SK-N-SH (cell line): Measurements from ENCODE around the gene MAD1L1. TPM values are rescaled to one million over a fixed set of nuclear protein-coding genes. Genes with fewer than 3 reads are reported as not detected.

ENCODE experiments used
- CTCF ChIA-PET: fragments of 300-600, 350-600 bp; formaldehyde crosslinking; extraction: SDS; loops from one replicate; lab custom pipeline; 2021; lab: Yijun Ruan, JAX
- POLR2A ChIA-PET: fragments of 350-600 bp; sonication (Branson Sonifier 250); formaldehyde crosslinking; extraction: SDS; loops from one replicate; lab custom pipeline; 2020; ENCODE audit warnings: antibody characterized with exemption, inconsistent platforms; lab: Yijun Ruan, JAX
- DNase-seq: peaks from one replicate; pipeline ENCODE4 v3.0.0; 2012
- H2AFZ ChIP-seq: fragments of 200-600 bp; sonication (generic); 2 replicates; pipeline ENCODE4 v1.8.1; 2016; ENCODE audit warnings: antibody characterized with exemption, mild to moderate bottlenecking, low read depth
- H3F3A ChIP-seq: fragments of 200-600 bp; sonication (generic); replicated peaks from 2 replicates; pipeline ENCODE3; 2016; ENCODE audit warnings: antibody characterized with exemption, mild to moderate bottlenecking; ENCODE audit not compliant: insufficient read depth
- H3K27ac ChIP-seq, 2 experiments: fragments of 200-500 bp in 1 of 2; fragments of 200-600 bp in 1 of 2; sonication (Bioruptor generic) in 1 of 2; sonication (generic), shearing (Covaris generic) in 1 of 2; 2 replicates each; pipeline versions ENCODE4 v1.5.1 to v1.6.1; 2014 to 2016; ENCODE audit warnings: low read depth in 2 of 2, inconsistent platforms in 1 of 2, low read length in 1 of 2, mild to moderate bottlenecking in 1 of 2, mixed read lengths in 1 of 2
- H3K27me3 ChIP-seq: fragments of 200-600 bp; sonication (generic), shearing (Covaris generic); 2 replicates; pipeline ENCODE4 v1.6.1; 2016; ENCODE audit warnings: mixed run types; ENCODE audit not compliant: insufficient read depth
- H3K36me3 ChIP-seq, 2 experiments: fragments of 200-500 bp in 1 of 2; fragments of 200-600 bp in 1 of 2; sonication (Bioruptor generic) in 1 of 2; sonication (generic) in 1 of 2; replicated peaks in 1 of 2; 2 replicates each; pipeline versions ENCODE3 to v1.5.1; 2014 to 2016; ENCODE audit warnings: low read length in 1 of 2, mild to moderate bottlenecking in 1 of 2; ENCODE audit not compliant: insufficient read depth in 2 of 2, control insufficient read depth in 1 of 2
- H3K4me1 ChIP-seq, 2 experiments: fragments of 200-500 bp in 1 of 2; fragments of 200-600 bp in 1 of 2; sonication (Bioruptor generic) in 1 of 2; sonication (generic), shearing (Covaris generic) in 1 of 2; 2 replicates each; pipeline versions ENCODE4 v1.5.1 to v1.6.1; 2014 to 2016; ENCODE audit warnings: low read depth in 1 of 2, low read length in 1 of 2, mixed run types in 1 of 2; ENCODE audit not compliant: insufficient read depth in 2 of 2, control insufficient read depth in 1 of 2
- H3K4me2 ChIP-seq: fragments of 200-600 bp; sonication (generic), shearing (Covaris generic); 2 replicates; pipeline ENCODE4 v1.6.1; 2017; ENCODE audit warnings: mixed run types
- H3K4me3 ChIP-seq, 2 experiments: fragments of 200-500 bp in 1 of 2; fragments of 200-600 bp in 1 of 2; sonication (Bioruptor generic) in 1 of 2; sonication (generic), shearing (Covaris generic) in 1 of 2; 2 replicates each; pipeline versions ENCODE4 v1.5.1 to v1.8.1; 2014 to 2016; ENCODE audit warnings: low read depth in 2 of 2, inconsistent platforms in 1 of 2, low read length in 1 of 2, mild to moderate bottlenecking in 1 of 2, mixed read lengths in 1 of 2, moderate library complexity in 1 of 2
- H3K79me2 ChIP-seq: fragments of 200-600 bp; sonication (generic); 2 replicates; pipeline ENCODE4 v1.8.1; 2017; ENCODE audit warnings: mild to moderate bottlenecking; ENCODE audit not compliant: insufficient read depth
- H3K9ac ChIP-seq: fragments of 200-600 bp; sonication (generic); 2 replicates; pipeline ENCODE4 v1.6.1; 2017; ENCODE audit warnings: mixed run types
- H3K9me2 ChIP-seq: fragments of 200-600 bp; sonication (generic); 2 replicates; pipeline ENCODE4 v1.6.1; 2017; ENCODE audit warnings: mixed run types
- H3K9me3 ChIP-seq: fragments of 200-600 bp; sonication (generic); 2 replicates; pipeline ENCODE4 v1.6.1; 2017; ENCODE audit warnings: mixed run types, mild to moderate bottlenecking, moderate library complexity
- H4K20me1 ChIP-seq: fragments of 200-600 bp; sonication (generic); 2 replicates; pipeline ENCODE4 v1.6.1; 2017; ENCODE audit warnings: mild to moderate bottlenecking, mixed run types; ENCODE audit not compliant: insufficient read depth
- ELF1 ChIP-seq: IDR thresholded peaks from 2 replicates; pipeline ENCODE4 v1.4.0; 2012
- EP300 ChIP-seq, 2 experiments: IDR thresholded peaks; 2 replicates each; pipeline versions ENCODE4 v1.4.0 to v1.6.1; 2012; ENCODE audit warnings: borderline replicate concordance in 1 of 2, low read depth in 1 of 2, low read length in 1 of 2
- EZH2phosphoT487 ChIP-seq: fragments of 200-600 bp; sonication (generic); IDR thresholded peaks from 2 replicates; pipeline ENCODE4 v1.6.1; 2017; ENCODE audit warnings: low read depth, mixed run types, mild to moderate bottlenecking, antibody characterized with exemption, moderate library complexity, borderline replicate concordance
- FOSL2 ChIP-seq: IDR thresholded peaks from 2 replicates; pipeline ENCODE4 v1.4.0; 2012; ENCODE audit warnings: low read depth, mild to moderate bottlenecking, moderate library complexity, borderline replicate concordance
- FOXM1 ChIP-seq: IDR thresholded peaks from 2 replicates; pipeline ENCODE4 v1.4.0; 2012; ENCODE audit warnings: low read depth, mild to moderate bottlenecking
- GABPA ChIP-seq: IDR thresholded peaks from 2 replicates; pipeline ENCODE4 v1.4.0; 2012; ENCODE audit warnings: low read depth, mild to moderate bottlenecking
- GATA2 ChIP-seq: sonication (generic); formaldehyde crosslinking; IDR thresholded peaks from 2 replicates; pipeline ENCODE4 v1.5.0; 2020; ENCODE audit warnings: mild to moderate bottlenecking, missing genetic modification reagents
- MXI1 ChIP-seq: IDR thresholded peaks from 2 replicates; pipeline ENCODE4 v1.6.1; 2012; ENCODE audit warnings: mild to moderate bottlenecking, low read depth, low read length, improper control_type of control experiment
- NRF1 ChIP-seq: IDR thresholded peaks from 2 replicates; pipeline ENCODE4 v1.6.1; 2012; ENCODE audit warnings: low read depth, mild to moderate bottlenecking, low read length
- RAD21 ChIP-seq: IDR thresholded peaks from 2 replicates; pipeline ENCODE4 v1.6.1; 2012; ENCODE audit warnings: mild to moderate bottlenecking, low read length
- RCOR1 ChIP-seq: fragments of 150-350 bp; IDR thresholded peaks from 2 replicates; pipeline ENCODE4 v1.6.1; 2017; ENCODE audit warnings: antibody characterized with exemption, low read length
- RFX5 ChIP-seq: IDR thresholded peaks from 2 replicates; pipeline ENCODE4 v1.6.1; 2012; ENCODE audit warnings: mild to moderate bottlenecking, improper control_type of control experiment, low read length
- RXRA ChIP-seq: IDR thresholded peaks from 2 replicates; pipeline ENCODE4 v1.4.0; 2012; ENCODE audit warnings: low read depth, mild to moderate bottlenecking, borderline replicate concordance
- SIN3A ChIP-seq: IDR thresholded peaks from 2 replicates; pipeline ENCODE4 v1.6.1; 2012; ENCODE audit warnings: low read depth, mild to moderate bottlenecking, low read length, moderate library complexity, borderline replicate concordance
- TAF1 ChIP-seq: IDR thresholded peaks from 2 replicates; pipeline ENCODE4 v1.6.1; 2012; ENCODE audit warnings: low read depth, mild to moderate bottlenecking, low read length, moderate library complexity, borderline replicate concordance
- TCF12 ChIP-seq: IDR thresholded peaks from 2 replicates; pipeline ENCODE4 v1.4.0; 2012
- TEAD4 ChIP-seq: IDR thresholded peaks from 2 replicates; pipeline ENCODE4 v1.4.0; 2012; ENCODE audit warnings: mild to moderate bottlenecking, borderline replicate concordance; ENCODE audit not compliant: insufficient read depth
- YY1 ChIP-seq: IDR thresholded peaks from 2 replicates; pipeline ENCODE4 v1.4.0; 2012; ENCODE audit warnings: low read depth, mild to moderate bottlenecking
- WGBS: methylation state at CpG from one replicate; pipeline ENCODE4 v1.1.6; 2017; ENCODE audit warnings: low lambda C conversion rate; 5-methylcytosine and 5-hydroxymethylcytosine counted together
- polyA plus RNA-seq, 3 experiments: library from polyadenylated mRNA; depleted of rRNA; stranded (reverse); fragments of >200 nt; gene quantifications; 2 replicates each; pipeline ENCODE4 v1.2.3, GENCODE V29; 2012
- TF ChIP-seq, protein P1 (sequence below): fragments of 150-350 bp; IDR thresholded peaks from 2 replicates; pipeline ENCODE4 v1.6.1; 2017; ENCODE audit warnings: antibody characterized with exemption, low read length, low read depth, borderline replicate concordance
- TF ChIP-seq, protein P2 (sequence below): IDR thresholded peaks from 2 replicates; pipeline ENCODE4 v1.4.0; 2012; ENCODE audit warnings: low read depth
- TF ChIP-seq, protein P3 (sequence below): fragments of 200-600 bp; sonication (generic); IDR thresholded peaks from 2 replicates; pipeline ENCODE4 v1.6.1; 2017; ENCODE audit warnings: antibody characterized with exemption, mild to moderate bottlenecking, moderate library complexity

The MAD1L1 gene
- polyA plus RNA-seq, 1 of the 3 experiments (the other 2 are of a cell fraction): 46.2 TPM

DNA sequence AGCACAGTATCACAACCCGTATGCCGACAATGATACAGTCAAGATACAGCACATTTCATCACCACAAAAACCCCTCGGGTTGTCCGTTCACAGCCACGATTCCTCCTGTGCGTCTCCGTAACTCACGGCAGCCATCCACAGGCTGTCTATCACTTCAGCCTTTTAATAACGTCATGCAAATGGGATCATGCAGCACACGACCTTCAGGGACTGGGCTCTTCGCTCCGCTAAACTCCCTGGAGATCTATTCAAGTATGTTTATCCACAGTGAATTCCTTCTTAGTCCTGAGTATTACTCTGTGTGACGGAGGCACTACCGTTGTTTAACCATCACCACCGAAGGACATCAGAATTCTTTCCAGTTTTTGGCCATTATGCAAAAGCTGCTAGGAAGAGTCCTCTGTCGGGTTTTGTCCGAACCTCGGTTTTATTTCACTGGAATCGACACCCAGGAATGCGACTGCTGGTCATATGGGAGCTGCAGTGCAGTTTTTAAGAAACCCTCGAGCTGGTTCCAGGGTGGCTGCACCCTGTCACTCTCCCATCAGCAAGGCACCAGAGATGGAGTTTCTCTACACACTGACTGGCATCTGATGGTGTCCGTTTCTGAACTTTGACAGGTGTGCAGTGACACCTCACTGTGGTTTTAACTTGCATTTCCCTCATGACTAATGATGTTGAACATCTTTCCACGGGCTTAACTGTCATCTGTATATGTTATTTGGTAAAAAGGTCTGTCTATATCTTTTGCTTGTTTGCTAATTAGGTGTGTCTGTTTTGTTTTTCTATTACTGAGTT, 193.6 kb downstream of the MAD1L1 start:
- CTCF ChIA-PET: interaction anchor here (1.0 to 1.9 kb wide), 7 partner anchors 8 to 372 kb away, joined by 3 to 7 read pairs (median 3); no protein-coding TSS in a partner anchor
- no peak overlapping the region for H2AFZ ChIP-seq
- H3K27me3 ChIP-seq: no peaks in the 10 kb centered on the region
- H3K9ac ChIP-seq: no peak overlapping the region
- TF ChIP-seq TEAD4: no peak
- TF ChIP-seq NRF1: no peak
- TF ChIP-seq GATA2 (CRISPR knock-in tag): no peak
- no peak overlapping the region for H3K4me2 ChIP-seq
- no peaks in the 10 kb centered on the region for H4K20me1 ChIP-seq
- peaks cover 0 to 7% of the 10 kb centered on the region in 2 experiments for H3K36me3 ChIP-seq
- POLR2A ChIA-PET: interaction anchor here (0.8 kb wide), 1 partner anchor 9 kb away, joined by 3 read pairs; no protein-coding TSS in a partner anchor
- peak; percentile 26 for DNase-seq
- H3K27ac ChIP-seq: no peak overlapping the region
- no peaks in the 10 kb centered on the region for H3F3A ChIP-seq
- H3K4me1 ChIP-seq: no peaks in the 10 kb centered on the region; a peak in 1 of 4 replicates
- no peaks in the 10 kb centered on the region for H3K9me2 ChIP-seq
- no peak overlapping the region for H3K4me3 ChIP-seq
- 91% methylated on average over 23 of the region's 23 CpGs for WGBS
- H3K79me2 ChIP-seq: no peaks in the 10 kb centered on the region
- H3K9me3 ChIP-seq: no peaks in the 10 kb centered on the region

DNA sequence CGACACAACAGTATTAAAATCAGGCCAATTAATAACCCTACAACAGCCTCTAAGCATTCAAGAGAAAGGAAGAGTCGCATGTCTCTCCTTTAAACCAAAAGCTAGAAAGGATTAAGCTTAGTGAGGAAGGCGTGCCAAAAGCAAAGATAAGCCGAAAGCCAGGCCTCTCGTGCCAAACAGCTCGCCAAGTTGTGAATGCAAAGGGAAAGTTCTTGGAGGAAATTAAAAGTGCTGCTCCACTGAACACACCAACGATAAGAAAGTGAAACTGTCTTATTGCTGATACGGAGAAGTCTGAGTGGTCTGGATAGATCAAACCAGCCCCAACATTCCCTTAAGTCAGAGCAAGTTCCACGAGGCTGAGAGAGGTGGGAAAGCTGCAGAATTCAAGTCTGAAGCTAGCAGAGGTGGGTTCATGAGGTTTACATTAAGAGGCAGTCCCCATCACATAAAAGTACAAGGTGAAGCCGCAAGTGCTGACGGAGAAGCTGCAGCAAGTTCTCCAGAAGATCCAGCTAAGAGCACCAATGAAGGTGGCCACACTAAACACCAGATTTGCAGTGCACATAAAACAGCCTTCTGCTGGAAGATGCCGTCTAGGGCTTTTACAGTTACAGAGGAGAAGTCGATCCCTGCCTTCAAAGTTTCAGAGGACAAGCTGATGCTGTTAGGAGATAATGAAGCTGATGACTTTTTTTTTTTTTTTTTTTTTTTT, 194.8 kb downstream of the MAD1L1 start:
- no peaks in the 10 kb centered on the region for H3K27me3 ChIP-seq
- no peak overlapping the region for H3K4me2 ChIP-seq
- no peaks in the 10 kb centered on the region for H3K9me3 ChIP-seq
- no peaks in the 10 kb centered on the region for H3K9me2 ChIP-seq
- H4K20me1 ChIP-seq: no peaks in the 10 kb centered on the region
- H3K4me1 ChIP-seq: peaks cover 0 to 3% of the 10 kb centered on the region in 2 experiments; a peak in 1 of 4 replicates
- H3K79me2 ChIP-seq: no peaks in the 10 kb centered on the region
- ChIA-PET POLR2A (no interaction called here), CTCF (interaction anchor here (1.0 to 1.9 kb wide), 6 partner anchors 9 to 28 kb away, joined by 3 to 6 read pairs (median 3); no protein-coding TSS in a partner anchor)
- H3K4me3 ChIP-seq: no peak overlapping the region
- no peak overlapping the region for H3K27ac ChIP-seq
- WGBS: 91% methylated on average over 13 of the region's 13 CpGs
- peaks cover 0 to 7% of the 10 kb centered on the region in 2 experiments for H3K36me3 ChIP-seq
- H3K9ac ChIP-seq: no peak overlapping the region
- no peak overlapping the region for H2AFZ ChIP-seq
- TF ChIP-seq GABPA (no peak), FOXM1 (no peak), YY1 (no peak), RCOR1 (no peak), TCF12 (no peak), MXI1 (no peak), RFX5 (no peak), TAF1 (no peak), RAD21 (no peak), EP300 (IDR thresholded peaks at IDR 0.05; ENCODE audit: borderline replicate concordance in 1 of 2, low read depth in 1 of 2, low read length in 1 of 2) (no peak), GATA2 (CRISPR knock-in tag) (no peak), SIN3A (no peak), NRF1 (no peak), RXRA (no peak), FOSL2 (no peak), EZH2phosphoT487 (no peak), ELF1 (no peak)
- TF ChIP-seq, protein P1, sequence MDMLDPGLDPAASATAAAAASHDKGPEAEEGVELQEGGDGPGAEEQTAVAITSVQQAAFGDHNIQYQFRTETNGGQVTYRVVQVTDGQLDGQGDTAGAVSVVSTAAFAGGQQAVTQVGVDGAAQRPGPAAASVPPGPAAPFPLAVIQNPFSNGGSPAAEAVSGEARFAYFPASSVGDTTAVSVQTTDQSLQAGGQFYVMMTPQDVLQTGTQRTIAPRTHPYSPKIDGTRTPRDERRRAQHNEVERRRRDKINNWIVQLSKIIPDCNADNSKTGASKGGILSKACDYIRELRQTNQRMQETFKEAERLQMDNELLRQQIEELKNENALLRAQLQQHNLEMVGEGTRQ: no peak
- TF ChIP-seq, protein P2, sequence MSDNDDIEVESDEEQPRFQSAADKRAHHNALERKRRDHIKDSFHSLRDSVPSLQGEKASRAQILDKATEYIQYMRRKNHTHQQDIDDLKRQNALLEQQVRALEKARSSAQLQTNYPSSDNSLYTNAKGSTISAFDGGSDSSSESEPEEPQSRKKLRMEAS: no peak
- TF ChIP-seq, protein P3, sequence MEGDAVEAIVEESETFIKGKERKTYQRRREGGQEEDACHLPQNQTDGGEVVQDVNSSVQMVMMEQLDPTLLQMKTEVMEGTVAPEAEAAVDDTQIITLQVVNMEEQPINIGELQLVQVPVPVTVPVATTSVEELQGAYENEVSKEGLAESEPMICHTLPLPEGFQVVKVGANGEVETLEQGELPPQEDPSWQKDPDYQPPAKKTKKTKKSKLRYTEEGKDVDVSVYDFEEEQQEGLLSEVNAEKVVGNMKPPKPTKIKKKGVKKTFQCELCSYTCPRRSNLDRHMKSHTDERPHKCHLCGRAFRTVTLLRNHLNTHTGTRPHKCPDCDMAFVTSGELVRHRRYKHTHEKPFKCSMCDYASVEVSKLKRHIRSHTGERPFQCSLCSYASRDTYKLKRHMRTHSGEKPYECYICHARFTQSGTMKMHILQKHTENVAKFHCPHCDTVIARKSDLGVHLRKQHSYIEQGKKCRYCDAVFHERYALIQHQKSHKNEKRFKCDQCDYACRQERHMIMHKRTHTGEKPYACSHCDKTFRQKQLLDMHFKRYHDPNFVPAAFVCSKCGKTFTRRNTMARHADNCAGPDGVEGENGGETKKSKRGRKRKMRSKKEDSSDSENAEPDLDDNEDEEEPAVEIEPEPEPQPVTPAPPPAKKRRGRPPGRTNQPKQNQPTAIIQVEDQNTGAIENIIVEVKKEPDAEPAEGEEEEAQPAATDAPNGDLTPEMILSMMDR: no peak
- TF ChIP-seq, all 33 proteins: peak for 0
- no peak for DNase-seq
- H3F3A ChIP-seq: no peaks in the 10 kb centered on the region
